Ascending aorta (tissue), 2 donors: Measurements from ENCODE around the gene SEMA4B. TPM values are rescaled to one million over a fixed set of nuclear protein-coding genes. Genes with fewer than 3 reads are reported as not detected.

ENCODE experiments used
- DNase-seq, 2 donors: peaks; one replicate each; pipeline ENCODE4 v3.0.0-alpha.2; 2019; ENCODE audit warnings: low spot score in 2 of 2
- H3K27ac ChIP-seq, 2 donors: fragments of 200-600 bp; sonication (generic); one replicate each; pipeline ENCODE4 v1.5.1; 2016 to 2017; ENCODE audit warnings: mild to moderate bottlenecking in 1 of 2
- H3K27me3 ChIP-seq: fragments of 200-600 bp; sonication (generic); one replicate; pipeline ENCODE4 v1.5.1; 2017
- H3K36me3 ChIP-seq, 2 donors: fragments of 200-600 bp; sonication (generic); one replicate each; pipeline ENCODE4 v1.5.1; 2016
- H3K4me1 ChIP-seq, 2 donors: fragments of 200-600 bp; sonication (generic); one replicate each; pipeline ENCODE4 v1.5.1; 2016 to 2017; ENCODE audit warnings: mild to moderate bottlenecking in 1 of 2
- H3K4me3 ChIP-seq, 2 donors: fragments of 200-600 bp; sonication (generic); one replicate each; pipeline ENCODE4 v1.5.1; 2016 to 2017; ENCODE audit warnings: mild to moderate bottlenecking in 1 of 2
- H3K9me3 ChIP-seq, 2 donors: fragments of 200-600 bp; sonication (generic); one replicate each; pipeline ENCODE4 v1.5.1; 2016
- intact Hi-C: fragments of 100-400 bp; cut with DNase I; formaldehyde crosslinking; loops from one replicate; pipeline ENCODE4 v1.15.1; 2023
- total RNA-seq: library from RNA; depleted of rRNA; stranded (reverse); fragments of >200 nt; gene quantifications from one replicate; pipeline ENCODE4 v1.1.0, GENCODE V29; 2016
- TF ChIP-seq, protein P1 (sequence below), 3 experiments: fragments of 200-600 bp in 2 of 3; fragments of 450-650 bp in 1 of 3; sonication (generic) in 2 of 3; IDR thresholded peaks; one replicate each; pipeline ENCODE4 v1.5.1; 2016 to 2019; ENCODE audit warnings: antibody characterized with exemption in 3 of 3, mild to moderate bottlenecking in 1 of 3, moderate library complexity in 1 of 3

Gene SEMA4B
- total RNA-seq, 1 donor from 2014 or later: 51.2 TPM

DNA sequence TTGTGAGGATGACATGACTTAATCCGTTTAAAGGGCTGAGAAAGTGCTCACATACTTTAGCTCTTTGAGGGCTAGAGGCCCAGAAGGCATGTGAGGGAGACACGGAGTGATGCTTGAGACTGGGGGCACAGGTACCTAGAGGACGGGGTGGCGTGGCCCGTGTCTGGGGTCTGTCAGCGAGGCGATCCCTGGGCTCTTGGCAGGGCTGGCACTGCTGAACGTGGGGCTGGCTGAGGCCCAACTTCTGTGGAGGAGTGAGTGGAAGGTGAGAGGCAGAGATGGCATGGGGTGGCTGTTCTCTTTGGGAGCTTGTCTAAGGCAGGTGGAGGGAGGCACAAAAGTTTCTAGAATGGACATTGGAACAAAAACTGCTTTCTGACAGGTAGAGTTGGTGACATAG is 9.5 kb downstream of the SEMA4B start:
- DNase-seq: no peak
- TF ChIP-seq, protein P1, sequence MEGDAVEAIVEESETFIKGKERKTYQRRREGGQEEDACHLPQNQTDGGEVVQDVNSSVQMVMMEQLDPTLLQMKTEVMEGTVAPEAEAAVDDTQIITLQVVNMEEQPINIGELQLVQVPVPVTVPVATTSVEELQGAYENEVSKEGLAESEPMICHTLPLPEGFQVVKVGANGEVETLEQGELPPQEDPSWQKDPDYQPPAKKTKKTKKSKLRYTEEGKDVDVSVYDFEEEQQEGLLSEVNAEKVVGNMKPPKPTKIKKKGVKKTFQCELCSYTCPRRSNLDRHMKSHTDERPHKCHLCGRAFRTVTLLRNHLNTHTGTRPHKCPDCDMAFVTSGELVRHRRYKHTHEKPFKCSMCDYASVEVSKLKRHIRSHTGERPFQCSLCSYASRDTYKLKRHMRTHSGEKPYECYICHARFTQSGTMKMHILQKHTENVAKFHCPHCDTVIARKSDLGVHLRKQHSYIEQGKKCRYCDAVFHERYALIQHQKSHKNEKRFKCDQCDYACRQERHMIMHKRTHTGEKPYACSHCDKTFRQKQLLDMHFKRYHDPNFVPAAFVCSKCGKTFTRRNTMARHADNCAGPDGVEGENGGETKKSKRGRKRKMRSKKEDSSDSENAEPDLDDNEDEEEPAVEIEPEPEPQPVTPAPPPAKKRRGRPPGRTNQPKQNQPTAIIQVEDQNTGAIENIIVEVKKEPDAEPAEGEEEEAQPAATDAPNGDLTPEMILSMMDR (IDR thresholded peaks at IDR 0.05): no peak
- no peaks in the 10 kb centered on the region for H3K27me3 ChIP-seq
- H3K4me1 ChIP-seq: no peaks in the 10 kb centered on the region
- intact Hi-C loops: no loop called here
- H3K4me3 ChIP-seq: no peak overlapping the region
- H3K27ac ChIP-seq: no peak overlapping the region
- H3K36me3 ChIP-seq: no peaks in the 10 kb centered on the region
- H3K9me3 ChIP-seq: no peaks in the 10 kb centered on the region

DNA sequence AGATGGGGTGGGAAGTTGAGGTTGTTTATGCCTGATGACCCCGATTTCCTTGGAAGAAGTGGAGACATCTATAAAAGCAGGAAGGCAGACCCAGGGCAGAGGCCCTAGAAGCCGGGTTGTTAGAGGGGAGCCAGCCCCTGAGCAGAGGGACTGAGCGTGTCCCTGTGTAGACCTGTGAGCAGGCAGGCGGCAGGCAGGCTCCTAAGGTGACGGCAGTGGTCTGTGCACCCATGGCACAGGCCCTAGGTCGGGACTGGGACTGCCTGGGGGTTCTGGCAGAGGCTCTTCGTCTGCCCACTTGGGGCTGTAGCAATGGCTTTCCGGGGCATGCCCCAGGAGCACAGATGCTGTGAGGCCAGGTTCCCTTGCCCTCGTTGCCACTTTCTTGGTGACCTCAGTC is 9.9 kb downstream of the SEMA4B start:
- no peak for DNase-seq
- Histone ChIP-seq H3K4me1 (no peaks in the 10 kb centered on the region), H3K4me3 (no peak overlapping the region), H3K9me3 (no peaks in the 10 kb centered on the region), H3K27ac (no peak overlapping the region), H3K36me3 (no peaks in the 10 kb centered on the region), H3K27me3 (no peaks in the 10 kb centered on the region)
- intact Hi-C loops: no loop called here
- TF ChIP-seq, protein P1 (IDR thresholded peaks at IDR 0.05): no peak

DNA sequence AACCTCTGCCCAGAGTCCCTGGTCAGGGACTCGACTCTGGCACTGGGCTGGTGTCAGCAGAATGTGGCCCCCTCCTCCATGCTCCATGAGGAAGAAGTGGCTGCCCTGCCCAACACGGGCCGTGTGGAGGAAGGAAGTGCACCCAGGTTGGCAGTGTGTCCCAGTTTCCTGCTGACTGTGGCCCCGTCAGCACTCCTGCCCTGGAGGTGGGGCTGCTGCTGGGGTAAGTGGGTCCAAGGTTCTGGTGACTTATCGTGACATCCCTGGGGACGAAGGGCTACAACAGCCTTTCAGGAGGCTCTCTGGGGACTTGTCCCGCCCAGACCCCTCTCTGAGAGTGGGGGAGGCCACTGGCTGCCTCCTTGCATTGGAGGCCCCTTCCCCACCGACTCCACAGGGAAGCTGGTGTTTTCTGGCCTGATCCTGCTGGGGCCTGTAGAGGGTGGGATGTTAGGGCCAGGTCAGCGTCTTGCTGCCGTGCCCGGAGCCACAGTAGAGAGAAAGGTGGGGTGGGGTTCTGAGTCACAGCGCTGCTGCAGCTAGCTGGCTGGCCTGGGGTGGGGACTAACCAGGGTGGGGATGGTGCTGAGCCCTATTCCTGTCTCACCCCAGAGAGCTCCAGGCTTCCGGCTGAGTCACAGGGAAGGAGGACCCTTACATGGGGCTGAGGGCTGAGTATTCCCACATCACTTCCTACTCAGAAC is 10.5 kb downstream of the SEMA4B start:
- DNase-seq: no peak
- no peaks in the 10 kb centered on the region for H3K4me1 ChIP-seq
- no peaks in the 10 kb centered on the region for H3K27me3 ChIP-seq
- H3K36me3 ChIP-seq: no peaks in the 10 kb centered on the region
- no peak overlapping the region for H3K27ac ChIP-seq
- H3K4me3 ChIP-seq: no peak overlapping the region
- intact Hi-C loops: no loop called here
- no peaks in the 10 kb centered on the region for H3K9me3 ChIP-seq
- TF ChIP-seq, protein P1 (IDR thresholded peaks at IDR 0.05): no peak

DNA sequence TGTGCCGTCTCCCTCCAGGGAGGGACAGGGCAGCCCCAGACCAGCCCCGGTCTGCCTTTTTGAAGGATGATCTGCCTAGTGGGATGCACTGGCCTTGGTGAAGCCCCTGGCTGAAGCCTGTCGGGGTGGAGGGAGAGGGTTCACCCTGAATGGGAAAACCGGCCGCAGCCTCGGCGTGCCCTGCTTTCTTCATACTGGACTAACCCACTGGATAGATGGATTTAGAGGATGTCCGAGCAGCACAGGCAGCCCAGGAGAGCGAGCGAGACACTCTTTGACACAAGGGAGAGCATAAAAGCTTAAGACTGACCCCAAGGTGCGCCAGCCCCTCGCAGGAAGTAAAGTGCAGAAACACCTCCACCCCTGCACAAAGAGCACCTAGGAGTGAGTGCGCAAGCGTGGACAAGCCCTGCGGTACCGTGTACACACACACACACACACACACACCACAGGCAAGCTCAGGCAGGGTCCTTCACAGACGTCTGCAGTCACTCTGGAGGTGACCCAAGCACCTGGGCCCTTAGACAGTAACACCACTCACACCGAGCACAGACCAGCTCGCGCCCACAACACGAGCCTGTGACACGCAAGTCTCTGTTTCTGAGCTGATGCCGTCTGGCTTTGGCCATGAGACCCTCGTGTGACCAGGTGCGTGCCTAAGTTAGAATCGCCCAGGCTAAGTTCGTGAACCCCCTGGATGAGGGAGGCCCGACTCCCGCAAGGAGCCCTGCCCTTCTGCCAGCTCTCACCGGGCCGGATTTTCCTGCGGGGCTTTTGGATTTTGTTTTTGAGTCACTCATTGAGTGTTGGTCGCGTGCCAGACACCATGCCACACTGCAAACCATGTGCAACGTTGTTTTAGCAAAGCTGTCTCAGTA is 11.3 kb downstream of the SEMA4B start:
- H3K4me3 ChIP-seq: no peak overlapping the region
- H3K36me3 ChIP-seq: no peaks in the 10 kb centered on the region
- H3K4me1 ChIP-seq: no peaks in the 10 kb centered on the region
- H3K9me3 ChIP-seq: no peaks in the 10 kb centered on the region
- TF ChIP-seq, protein P1 (IDR thresholded peaks at IDR 0.05): no peak
- intact Hi-C loops: no loop called here
- no peaks in the 10 kb centered on the region for H3K27me3 ChIP-seq
- no peak overlapping the region for H3K27ac ChIP-seq
- DNase-seq: no peak

DNA sequence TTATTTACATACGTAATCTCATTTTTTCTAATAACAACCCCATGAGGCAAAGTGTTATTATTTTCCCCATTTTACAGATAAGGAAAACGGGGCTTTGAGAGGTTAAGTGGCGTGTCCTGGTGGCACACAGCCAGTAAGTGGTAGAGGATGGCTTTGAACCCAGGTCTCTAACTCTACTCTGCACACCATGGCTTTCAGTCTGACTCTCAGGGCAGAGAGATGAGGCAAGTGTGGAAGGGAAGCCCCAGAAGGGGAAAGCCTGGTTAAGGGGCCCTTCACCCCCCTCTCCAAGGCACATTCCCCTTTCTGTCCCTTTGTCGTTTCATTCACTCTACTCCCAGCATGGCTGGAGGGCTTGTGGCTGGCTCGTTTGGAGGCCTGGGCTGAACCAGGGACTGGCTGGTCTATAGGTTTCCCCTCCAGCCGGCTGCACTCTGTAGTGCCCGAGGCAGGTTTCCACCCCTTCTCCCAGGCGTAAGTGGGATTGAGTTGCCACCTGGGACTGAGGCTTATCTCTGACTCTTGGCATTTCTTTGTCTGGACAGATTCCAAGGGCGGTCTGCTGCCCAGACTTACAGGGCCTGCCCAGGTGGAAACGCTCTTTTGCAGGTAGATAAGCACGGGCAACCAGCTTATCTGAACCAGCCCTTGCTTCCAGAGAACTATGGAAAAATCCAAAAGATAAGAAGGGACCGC is 12.1 kb downstream of the SEMA4B start:
- no peak for DNase-seq
- no peaks in the 10 kb centered on the region for H3K9me3 ChIP-seq
- intact Hi-C loops: no loop called here
- H3K27ac ChIP-seq: no peak overlapping the region
- no peaks in the 10 kb centered on the region for H3K4me1 ChIP-seq
- H3K36me3 ChIP-seq: no peaks in the 10 kb centered on the region
- no peaks in the 10 kb centered on the region for H3K27me3 ChIP-seq
- H3K4me3 ChIP-seq: no peak overlapping the region
- TF ChIP-seq, protein P1 (IDR thresholded peaks at IDR 0.05): no peak
